HepG2 (cell line): ENCODE measurements around the gene NKPD1.

ENCODE experiments used
- FOSL2 ChIP-seq: sonication (generic); formaldehyde crosslinking; IDR thresholded peaks from 2 replicates; pipeline ENCODE4 v1.4.0; 2020; ENCODE audit warnings: missing genetic modification reagents
- POLR2A ChIP-seq, 2 experiments: IDR thresholded peaks; 2 replicates each; pipeline ENCODE4 v1.6.1; 2011; ENCODE audit warnings: low read depth in 2 of 2, low read length in 2 of 2, mild to moderate bottlenecking in 1 of 2, moderate library complexity in 1 of 2; ENCODE audit not compliant: insufficient read depth in 1 of 2
- TAF1 ChIP-seq: sonication (generic); formaldehyde crosslinking; IDR thresholded peaks from 2 replicates; pipeline ENCODE4 v1.4.0; 2020; ENCODE audit warnings: missing genetic modification reagents
- TF ChIP-seq, protein P1 (sequence below), 2 experiments: IDR thresholded peaks; 2 replicates each; pipeline ENCODE4 v1.6.1; 2011 to 2012; ENCODE audit warnings: low read length in 2 of 2, borderline replicate concordance in 1 of 2, low read depth in 1 of 2, mild to moderate bottlenecking in 1 of 2, moderate library complexity in 1 of 2

DNA sequence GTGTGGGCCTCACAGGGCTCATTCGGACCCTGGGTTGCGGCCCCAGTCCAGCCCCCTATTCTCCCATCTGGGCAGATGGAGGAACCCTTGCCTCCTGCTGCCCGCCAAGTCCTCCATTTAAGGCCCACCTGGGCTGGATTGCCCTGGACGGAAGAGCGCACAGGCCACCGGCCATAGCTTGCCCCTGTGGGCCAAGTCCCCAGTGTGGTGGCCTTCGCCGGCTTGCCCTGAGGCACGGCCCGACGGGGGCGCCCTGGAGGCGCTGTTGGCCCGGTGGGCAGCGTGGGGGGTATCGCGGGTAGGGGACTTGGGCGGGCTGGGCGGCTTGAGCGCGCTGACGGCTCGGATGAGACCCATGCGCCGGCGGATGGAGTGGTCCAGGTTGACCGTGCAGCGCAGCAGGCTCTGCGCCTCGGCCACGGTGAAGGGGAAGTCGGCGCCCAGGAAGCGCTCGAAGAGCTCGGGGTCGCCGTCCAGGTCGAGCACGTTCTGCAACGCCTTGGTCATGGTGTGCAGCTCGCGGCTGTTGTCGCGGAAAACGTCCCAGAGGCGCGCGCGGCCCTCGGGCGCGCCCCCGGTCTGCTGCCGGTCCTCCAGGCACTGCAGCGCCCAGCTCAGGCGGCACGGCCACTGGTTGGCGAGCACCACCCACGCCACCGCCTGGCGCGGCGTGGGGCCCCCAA lies 8.8 kb downstream of the NKPD1 start:
- TF ChIP-seq TAF1 (no peak), FOSL2 (CRISPR knock-in tag) (no peak), POLR2A (IDR thresholded peaks at IDR 0.05; ENCODE audit: insufficient read depth in 1 of 2, low read depth in 2 of 2, low read length in 2 of 2) (no peak)
- TF ChIP-seq, protein P1, sequence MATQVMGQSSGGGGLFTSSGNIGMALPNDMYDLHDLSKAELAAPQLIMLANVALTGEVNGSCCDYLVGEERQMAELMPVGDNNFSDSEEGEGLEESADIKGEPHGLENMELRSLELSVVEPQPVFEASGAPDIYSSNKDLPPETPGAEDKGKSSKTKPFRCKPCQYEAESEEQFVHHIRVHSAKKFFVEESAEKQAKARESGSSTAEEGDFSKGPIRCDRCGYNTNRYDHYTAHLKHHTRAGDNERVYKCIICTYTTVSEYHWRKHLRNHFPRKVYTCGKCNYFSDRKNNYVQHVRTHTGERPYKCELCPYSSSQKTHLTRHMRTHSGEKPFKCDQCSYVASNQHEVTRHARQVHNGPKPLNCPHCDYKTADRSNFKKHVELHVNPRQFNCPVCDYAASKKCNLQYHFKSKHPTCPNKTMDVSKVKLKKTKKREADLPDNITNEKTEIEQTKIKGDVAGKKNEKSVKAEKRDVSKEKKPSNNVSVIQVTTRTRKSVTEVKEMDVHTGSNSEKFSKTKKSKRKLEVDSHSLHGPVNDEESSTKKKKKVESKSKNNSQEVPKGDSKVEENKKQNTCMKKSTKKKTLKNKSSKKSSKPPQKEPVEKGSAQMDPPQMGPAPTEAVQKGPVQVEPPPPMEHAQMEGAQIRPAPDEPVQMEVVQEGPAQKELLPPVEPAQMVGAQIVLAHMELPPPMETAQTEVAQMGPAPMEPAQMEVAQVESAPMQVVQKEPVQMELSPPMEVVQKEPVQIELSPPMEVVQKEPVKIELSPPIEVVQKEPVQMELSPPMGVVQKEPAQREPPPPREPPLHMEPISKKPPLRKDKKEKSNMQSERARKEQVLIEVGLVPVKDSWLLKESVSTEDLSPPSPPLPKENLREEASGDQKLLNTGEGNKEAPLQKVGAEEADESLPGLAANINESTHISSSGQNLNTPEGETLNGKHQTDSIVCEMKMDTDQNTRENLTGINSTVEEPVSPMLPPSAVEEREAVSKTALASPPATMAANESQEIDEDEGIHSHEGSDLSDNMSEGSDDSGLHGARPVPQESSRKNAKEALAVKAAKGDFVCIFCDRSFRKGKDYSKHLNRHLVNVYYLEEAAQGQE (IDR thresholded peaks at IDR 0.05; ENCODE audit: borderline replicate concordance in 1 of 2, low read depth in 1 of 2, low read length in 2 of 2) = no peak
